DND-41 (cell line): ENCODE data around the gene COX20.
A peak's percentile ranks its signal among the peaks of the same experiment; 100 is the strongest.

Source experiments
- ATAC-seq: fragments of 200-7000 bp; cut with Tn5 transposase; 3 replicates; pipeline ENCODE4 v1.9.1; 2021; ENCODE audit warnings: low read depth; ENCODE audit not compliant: insufficient read depth
- DNase-seq: peaks from one replicate; pipeline ENCODE4 v3.0.0-alpha.2; 2020
- H2AFZ ChIP-seq: 2 replicates; pipeline ENCODE4 v1.6.0; 2012; ENCODE audit warnings: low read depth, low read length
- H3K27ac ChIP-seq: 2 replicates; pipeline ENCODE4 v1.5.1; 2012; ENCODE audit warnings: low read length, inconsistent platforms
- H3K27me3 ChIP-seq: fragments of 200-600 bp; sonication (generic); 2 replicates; pipeline ENCODE4 v1.6.0; 2012; ENCODE audit warnings: low read length, mild to moderate bottlenecking, inconsistent platforms; ENCODE audit not compliant: insufficient read depth, poor library complexity
- H3K36me3 ChIP-seq: 2 replicates; pipeline ENCODE4 v1.5.1; 2012; ENCODE audit warnings: low read length, inconsistent platforms; ENCODE audit not compliant: insufficient read depth
- H3K4me1 ChIP-seq: 2 replicates; pipeline ENCODE4 v1.5.1; 2012; ENCODE audit warnings: mild to moderate bottlenecking, low read length; ENCODE audit not compliant: insufficient read depth
- H3K4me2 ChIP-seq: 2 replicates; pipeline ENCODE4 v1.6.0; 2012; ENCODE audit warnings: mild to moderate bottlenecking, moderate library complexity, low read length, inconsistent platforms; ENCODE audit not compliant: insufficient read depth
- H3K4me3 ChIP-seq, 2 experiments: fragments of 200-600 bp in 1 of 2; shearing (Covaris generic) in 1 of 2; 2 replicates each; pipeline ENCODE4 v1.5.1; 2012 to 2016; ENCODE audit warnings: inconsistent platforms in 2 of 2, low read length in 2 of 2, mild to moderate bottlenecking in 2 of 2, low read depth in 1 of 2, moderate library complexity in 1 of 2
- H3K79me2 ChIP-seq: 2 replicates; pipeline ENCODE4 v1.6.0; 2012; ENCODE audit warnings: low read length, inconsistent platforms; ENCODE audit not compliant: insufficient read depth
- H3K9ac ChIP-seq: 2 replicates; pipeline ENCODE4 v1.6.0; 2012; ENCODE audit warnings: low read depth, mild to moderate bottlenecking, inconsistent platforms, low read length, moderate library complexity
- H3K9me3 ChIP-seq: 2 replicates; pipeline ENCODE4 v1.5.1; 2012; ENCODE audit warnings: low read length, moderate library complexity, mild to moderate bottlenecking, inconsistent platforms; ENCODE audit not compliant: insufficient read depth, severe bottlenecking
- H4K20me1 ChIP-seq: 2 replicates; pipeline ENCODE4 v1.6.0; 2012; ENCODE audit warnings: low read length; ENCODE audit not compliant: insufficient read depth
- CTCF ChIP-seq: IDR thresholded peaks from 2 replicates; pipeline ENCODE4 v1.5.1; 2012; ENCODE audit warnings: borderline replicate concordance, low read length, moderate library complexity, mild to moderate bottlenecking; ENCODE audit not compliant: poor library complexity, severe bottlenecking; ENCODE audit errors: extremely low read depth
- EZH2 ChIP-seq: IDR thresholded peaks from 3 replicates; pipeline ENCODE4 v1.6.1; 2012; ENCODE audit warnings: borderline replicate concordance, low read depth, mild to moderate bottlenecking, moderate library complexity, low read length, inconsistent platforms; ENCODE audit not compliant: severe bottlenecking

COX20 gene

GRCh38 chr1:244862354-244862698, 26.9 kb downstream of the COX20 start:
- peaks cover 55% of the 10 kb centered on the region for H4K20me1 ChIP-seq
- peak overlapping the region; percentile 96 for H3K9ac ChIP-seq
- H3K9me3 ChIP-seq, result no peaks in the 10 kb centered on the region
- TF ChIP-seq CTCF, result no peak
- no peak for TF ChIP-seq EZH2
- peak overlapping the region; percentile 75 for H3K4me2 ChIP-seq
- H3K79me2 ChIP-seq, result peaks cover 83% of the 10 kb centered on the region
- H2AFZ ChIP-seq, result no peak overlapping the region
- H3K4me3 ChIP-seq, result peak overlapping the region; percentile 64 to 66; a peak in 3 of 4 replicates
- peaks cover 63% of the 10 kb centered on the region for H3K36me3 ChIP-seq
- H3K27ac ChIP-seq, result peak overlapping the region; percentile 63
- peaks cover 65% of the 10 kb centered on the region for H3K4me1 ChIP-seq
- ATAC-seq, result no peak
- DNase-seq, result no peak
- no peaks in the 10 kb centered on the region for H3K27me3 ChIP-seq

GRCh38 chr1:244862699-244863490, 27.4 kb downstream of the COX20 start:
- no peak overlapping the region for H2AFZ ChIP-seq
- peak overlapping the region; percentile 75 for H3K4me2 ChIP-seq
- no peak for TF ChIP-seq EZH2
- no peak for TF ChIP-seq CTCF
- peak; percentile 73 for ATAC-seq
- peak overlapping the region; percentile 96 for H3K27ac ChIP-seq
- H3K36me3 ChIP-seq, result peaks cover 58% of the 10 kb centered on the region
- H4K20me1 ChIP-seq, result peaks cover 49% of the 10 kb centered on the region
- peak overlapping the region; percentile 66 to 74; a peak in 3 of 4 replicates for H3K4me3 ChIP-seq
- peak overlapping the region; percentile 96 for H3K9ac ChIP-seq
- peaks cover 59% of the 10 kb centered on the region for H3K4me1 ChIP-seq
- no peaks in the 10 kb centered on the region for H3K27me3 ChIP-seq
- peaks cover 77% of the 10 kb centered on the region for H3K79me2 ChIP-seq
- peak; percentile 98 for DNase-seq
- no peaks in the 10 kb centered on the region for H3K9me3 ChIP-seq

DNA sequence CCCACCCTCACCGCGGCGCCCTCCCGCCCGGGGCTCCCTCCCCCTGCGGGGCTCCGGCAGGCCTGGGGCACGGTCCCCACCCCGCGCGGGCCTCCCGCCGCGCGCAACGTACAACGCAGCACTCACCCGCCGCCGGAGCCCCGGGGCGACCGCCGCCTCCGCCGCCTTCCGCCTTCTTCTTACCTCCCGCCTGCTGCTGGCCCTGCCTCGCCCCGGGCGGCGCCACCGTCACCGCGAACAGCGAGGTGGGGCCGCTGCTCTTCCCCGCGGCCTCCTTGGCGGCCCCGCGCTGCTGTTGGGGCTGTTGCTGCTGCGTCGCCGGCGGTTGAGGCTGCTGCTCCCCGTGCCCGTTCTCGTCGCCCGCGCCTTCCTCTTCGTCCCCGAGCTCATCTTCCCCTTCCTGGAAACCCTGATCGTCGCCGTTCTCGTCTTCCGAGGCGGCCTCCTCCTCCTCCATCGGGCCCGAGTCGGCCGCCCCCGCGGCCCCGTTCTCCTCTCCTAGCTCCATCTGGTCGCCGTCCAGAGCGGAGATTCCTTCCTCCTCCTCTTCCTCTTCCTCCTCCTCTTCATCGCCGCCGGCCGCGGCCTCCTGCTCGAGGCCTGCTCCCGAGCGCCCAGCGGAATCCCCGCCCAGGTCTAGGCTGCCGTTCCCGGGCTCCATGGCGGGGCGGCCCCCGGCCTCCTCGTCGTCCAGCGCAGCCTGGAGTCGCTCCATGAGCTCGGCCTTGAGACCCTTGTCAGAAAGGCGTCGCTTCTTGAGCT, 28.2 kb downstream of the COX20 start:
- H3K4me3 ChIP-seq, result peak overlapping the region; percentile 66 to 74
- peak overlapping the region; percentile 31 for H3K4me2 ChIP-seq
- no peak for DNase-seq
- ATAC-seq, result peak; percentile 2; the same call in 1 of the 3 replicates
- H3K79me2 ChIP-seq, result peaks cover 70% of the 10 kb centered on the region
- peak overlapping the region; percentile 96 for H3K27ac ChIP-seq
- peak overlapping the region; percentile 96 for H3K9ac ChIP-seq
- peaks cover 53% of the 10 kb centered on the region for H3K4me1 ChIP-seq
- peaks cover 50% of the 10 kb centered on the region for H3K36me3 ChIP-seq
- H4K20me1 ChIP-seq, result peaks cover 42% of the 10 kb centered on the region
- H2AFZ ChIP-seq, result no peak overlapping the region
- H3K9me3 ChIP-seq, result no peaks in the 10 kb centered on the region
- H3K27me3 ChIP-seq, result no peaks in the 10 kb centered on the region
- TF ChIP-seq EZH2 (no peak), CTCF (no peak)
